ENCODE measurements around the gene TENT4B. TPM values are rescaled to one million over a fixed set of nuclear protein-coding genes. Genes with fewer than 3 reads are reported as not detected.
"Not testable (repeated sequence)": the region's sequence is repeated elsewhere in the genome, so short reads cannot be mapped to it uniquely, and the experiment has no call there.

The TENT4B gene
- total RNA-seq, 1 donor from 2014 or later: 11.3 TPM

DNA sequence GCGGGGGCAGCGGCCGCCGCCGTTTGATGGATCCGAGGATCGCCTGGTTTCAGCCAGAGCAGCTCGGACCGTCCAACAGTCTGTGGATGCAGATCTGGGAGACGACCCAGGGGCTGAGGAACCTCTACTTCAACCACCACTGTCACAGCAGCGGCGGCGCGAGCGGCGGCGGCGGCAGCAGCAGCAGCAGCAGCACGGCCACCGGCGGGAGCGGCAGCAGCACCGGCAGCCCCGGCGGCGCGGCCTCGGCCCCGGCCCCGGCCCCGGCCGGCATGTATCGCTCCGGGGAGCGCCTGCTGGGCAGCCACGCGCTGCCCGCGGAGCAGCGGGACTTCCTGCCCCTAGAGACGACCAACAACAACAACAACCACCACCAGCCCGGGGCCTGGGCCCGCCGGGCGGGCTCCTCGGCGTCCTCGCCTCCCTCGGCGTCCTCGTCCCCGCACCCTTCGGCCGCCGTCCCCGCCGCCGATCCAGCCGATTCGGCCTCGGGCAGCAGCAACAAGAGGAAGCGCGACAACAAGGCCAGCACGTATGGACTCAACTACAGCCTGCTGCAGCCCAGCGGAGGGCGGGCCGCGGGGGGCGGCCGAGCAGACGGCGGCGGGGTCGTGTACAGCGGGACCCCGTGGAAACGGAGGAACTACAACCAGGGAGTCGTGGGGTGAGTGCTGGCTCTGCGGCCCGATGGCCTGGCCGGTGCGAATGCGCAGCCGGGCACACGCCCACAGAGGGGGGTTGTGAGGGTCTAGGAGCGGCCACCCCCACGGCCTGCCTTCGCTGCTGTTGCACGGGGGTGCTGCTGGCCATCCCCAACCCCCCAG is 702 bp downstream of the TENT4B start:
- DNase-seq (ENCODE audit: low spot score): peak; percentile 90

DNA sequence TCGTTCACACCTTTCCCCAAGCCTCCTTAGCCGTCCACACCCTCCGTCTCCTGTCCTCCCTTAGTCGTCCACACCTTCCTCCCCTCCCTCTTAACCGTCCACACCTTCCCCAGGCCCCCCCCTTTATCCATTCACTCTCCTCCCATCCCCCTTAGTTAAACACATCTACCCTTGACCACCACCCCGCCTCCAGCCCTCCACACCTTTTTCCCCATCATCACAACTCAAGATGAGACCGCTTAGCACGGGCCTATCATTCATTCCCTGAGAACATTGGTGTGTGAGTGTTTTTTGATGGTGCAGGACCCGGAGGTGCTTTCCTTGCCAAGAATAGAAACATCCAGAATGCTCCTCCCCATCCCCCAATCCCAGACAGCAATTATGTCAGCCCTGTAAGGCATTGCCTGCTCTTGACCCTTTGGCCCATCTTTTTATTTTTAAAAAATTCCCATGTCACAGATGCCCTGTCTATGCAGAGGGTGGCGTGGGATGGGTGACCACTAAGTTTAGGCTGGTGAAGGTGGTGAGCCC is 1.4 kb downstream of the TENT4B start:
- DNase-seq (ENCODE audit: low spot score): peak; percentile 47

DNA sequence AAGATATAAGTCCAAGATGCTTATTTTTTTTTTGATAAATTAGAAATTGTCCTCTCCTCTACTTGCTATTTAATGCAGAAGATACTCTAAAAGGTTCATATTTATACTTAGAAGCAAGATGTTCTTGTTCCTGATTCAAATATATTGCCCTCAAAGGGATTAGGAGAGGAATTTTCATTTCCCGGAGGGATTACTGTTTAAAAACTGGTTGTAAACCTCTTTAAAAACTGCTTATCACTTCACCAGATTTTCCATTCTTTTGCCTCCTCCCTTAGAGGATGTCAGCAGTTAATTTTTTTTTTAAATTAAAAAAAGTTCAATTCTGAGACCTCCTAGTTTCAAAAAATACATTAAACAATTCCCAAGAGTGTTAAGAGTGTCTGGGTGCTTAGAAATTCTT is 2.8 kb downstream of the TENT4B start:
- no peak for DNase-seq (ENCODE audit: low spot score)

DNA sequence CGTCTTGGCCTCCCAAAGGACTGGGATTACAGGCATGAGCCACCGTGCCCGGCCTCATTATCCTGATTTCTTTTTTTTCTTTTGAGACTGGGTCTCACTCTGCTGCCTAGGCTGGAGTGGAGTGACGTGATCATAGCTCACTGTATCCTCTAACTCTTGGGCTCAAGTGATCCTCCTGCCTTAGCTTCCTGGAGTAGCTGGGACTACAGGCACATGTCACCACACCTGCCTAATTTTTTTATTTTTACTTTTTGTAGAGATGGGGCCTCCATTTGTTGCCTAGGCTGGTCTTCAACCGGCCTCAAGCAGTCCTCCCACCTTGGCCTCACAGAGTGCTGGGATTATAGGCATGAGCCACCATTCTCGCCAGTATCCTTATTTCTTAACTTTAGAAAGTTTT is 3.5 kb downstream of the TENT4B start:
- DNase-seq (ENCODE audit: low spot score): no peak

DNA sequence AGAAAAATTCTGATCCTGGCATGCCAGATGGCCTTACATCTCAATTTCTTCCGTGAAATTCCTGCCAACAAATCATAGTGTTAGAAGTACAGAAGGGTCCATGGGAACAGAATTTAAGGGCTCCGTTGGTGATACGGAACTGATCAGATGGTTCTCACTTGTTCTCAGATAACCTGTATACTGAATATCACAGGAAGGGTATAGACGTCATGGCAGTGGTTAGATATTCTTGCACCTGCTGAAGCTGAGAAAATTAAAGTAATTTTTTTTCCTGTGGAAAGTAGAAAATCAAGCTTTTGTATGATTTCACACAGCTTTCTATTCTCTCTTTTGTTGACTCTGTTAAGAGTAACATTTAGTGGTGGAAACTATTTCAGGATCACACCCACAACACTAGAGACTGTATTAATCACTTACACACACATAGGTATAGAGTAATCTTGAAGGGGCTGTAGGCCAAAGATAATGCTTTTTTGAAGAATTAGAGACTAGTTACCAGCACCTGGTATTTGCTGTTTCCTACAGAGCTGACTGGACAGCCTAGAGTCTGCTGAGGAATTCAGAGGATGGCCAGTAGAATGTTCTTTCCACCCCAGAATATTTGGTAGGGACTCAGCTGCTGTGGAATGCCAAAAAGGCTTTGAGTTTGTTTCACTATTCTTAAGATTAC is 7.5 kb downstream of the TENT4B start:
- DNase-seq (ENCODE audit: low spot score): no peak

DNA sequence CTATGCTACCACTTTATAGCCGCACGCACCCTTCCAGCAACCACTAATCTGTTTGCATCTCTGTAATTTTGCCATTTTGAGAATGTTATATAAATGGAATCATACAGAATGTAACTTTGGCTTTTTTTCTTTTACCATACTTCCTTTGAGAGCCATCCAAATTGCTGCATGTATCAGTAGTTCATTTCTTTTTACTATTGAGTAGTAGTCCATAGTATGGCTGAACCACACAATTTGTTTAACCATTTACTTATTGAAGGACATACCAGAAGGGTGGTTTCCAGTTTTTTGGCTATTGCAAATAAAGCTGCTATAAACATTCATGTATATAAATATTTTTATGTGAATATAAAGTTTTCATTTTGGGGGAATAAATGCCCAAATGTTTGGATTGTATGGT is 8.8 kb downstream of the TENT4B start:
- no peak for DNase-seq (ENCODE audit: low spot score)

DNA sequence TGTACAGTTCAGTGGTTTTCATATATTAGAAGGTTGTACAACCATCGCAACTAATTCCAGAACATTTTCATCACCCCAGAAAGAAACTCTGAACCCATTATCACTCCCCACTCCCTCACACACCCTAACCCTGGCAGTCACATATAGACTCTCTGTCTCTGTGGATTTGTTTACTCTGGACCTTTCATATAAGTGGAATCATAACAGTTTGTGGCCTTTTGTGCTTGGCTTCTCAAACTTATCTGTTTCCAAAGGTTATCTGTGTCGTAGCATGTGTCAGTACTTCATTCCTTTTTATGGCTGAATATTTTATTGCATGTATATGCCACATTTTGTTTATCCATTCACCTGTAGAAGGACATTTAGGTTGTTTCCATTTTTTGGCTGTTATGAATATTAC is 12.4 kb downstream of the TENT4B start:
- DNase-seq (ENCODE audit: low spot score): no peak

DNA sequence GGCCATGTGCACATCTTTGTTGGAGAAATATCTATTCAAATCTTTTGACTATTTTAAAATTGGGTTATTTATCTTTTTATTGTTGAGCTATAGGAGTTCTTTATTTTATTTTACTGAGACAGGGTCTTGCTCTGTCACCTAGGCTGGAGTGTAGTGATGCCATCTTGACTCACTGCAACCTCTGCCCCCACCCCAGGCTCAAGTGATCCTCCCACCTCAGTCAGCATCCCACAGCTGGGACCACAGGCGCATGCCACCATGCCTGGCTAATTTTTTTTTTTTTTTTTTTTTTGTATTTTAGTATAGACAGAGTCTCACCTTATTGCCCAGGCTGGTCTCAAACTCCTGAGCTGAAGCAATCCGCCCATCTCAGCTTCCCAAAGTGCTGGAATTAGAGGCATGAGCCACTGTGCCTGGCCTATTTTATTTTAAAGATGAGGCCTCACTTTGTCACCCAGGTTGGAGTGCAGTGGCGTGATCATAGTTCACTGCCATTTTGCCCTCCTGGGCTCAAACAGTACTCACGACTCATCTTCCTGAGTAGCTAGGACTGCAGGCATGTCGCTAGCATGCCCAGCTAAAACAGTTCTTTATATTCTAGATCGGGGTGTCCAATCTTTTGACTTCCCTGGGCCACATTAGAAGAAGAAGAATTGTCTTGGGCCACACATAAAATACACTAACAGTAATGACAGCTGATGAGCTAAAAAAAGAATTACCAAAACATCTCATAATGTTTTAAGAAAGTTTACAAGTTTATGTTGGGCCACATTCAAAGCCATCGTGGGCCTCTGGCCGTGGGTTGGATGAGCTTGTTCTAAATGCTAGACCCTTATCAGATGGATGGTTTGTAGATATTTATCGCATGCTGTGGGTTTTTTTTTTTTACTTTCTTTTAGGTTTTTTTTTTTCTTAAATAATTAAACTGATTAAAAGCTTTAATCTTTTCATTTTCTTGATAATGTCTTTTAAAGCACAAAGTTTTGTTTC is 13.7 kb downstream of the TENT4B start:
- DNase-seq (ENCODE audit: low spot score): no peak

DNA sequence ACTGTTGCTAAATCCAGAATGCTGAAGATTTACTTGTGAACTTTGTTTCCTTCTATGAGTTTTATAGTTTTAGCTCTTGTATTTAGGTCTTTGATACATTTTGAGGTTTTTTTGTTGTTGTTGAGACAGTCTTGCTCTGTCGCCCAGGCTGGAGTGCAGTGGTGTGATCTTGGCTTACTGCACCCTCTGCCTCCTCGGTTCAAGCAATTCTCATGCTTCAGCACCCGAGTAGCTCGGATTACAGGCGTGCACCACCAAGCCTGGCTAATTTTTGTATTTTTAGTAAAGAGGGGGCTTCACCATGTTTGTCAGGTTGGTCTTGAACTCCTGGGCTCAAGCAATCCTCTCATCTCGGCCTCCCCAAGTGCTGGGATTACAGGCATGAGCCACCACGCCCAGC is 14.4 kb downstream of the TENT4B start:
- no peak for DNase-seq (ENCODE audit: low spot score)

DNA sequence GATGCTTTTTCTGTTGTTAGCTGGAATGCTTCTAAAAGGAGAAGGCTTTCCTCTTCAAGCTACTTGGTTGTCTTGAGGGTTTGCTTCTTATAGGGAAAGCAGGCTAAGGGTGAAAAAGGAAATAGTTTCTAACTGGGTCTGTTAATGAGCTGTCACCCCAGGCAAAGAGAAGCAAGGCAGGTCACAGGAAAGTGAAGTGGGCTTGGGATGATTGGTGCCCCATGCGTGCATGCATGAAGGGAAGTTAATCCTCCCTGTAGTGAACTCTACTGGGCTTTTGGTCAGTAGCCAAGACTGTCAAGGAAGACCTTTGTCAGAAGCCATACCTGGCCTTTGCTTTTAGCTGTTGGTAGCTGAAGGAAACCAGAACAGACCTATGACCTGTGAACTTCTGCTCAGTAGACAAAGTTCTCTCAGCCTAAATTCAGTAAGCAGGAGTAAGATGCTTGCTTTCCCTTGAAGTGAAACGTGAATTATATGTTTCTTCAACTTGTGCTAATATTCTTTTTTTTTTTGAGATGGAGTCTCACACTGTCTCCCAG is 16.5 kb downstream of the TENT4B start:
- no peak for DNase-seq (ENCODE audit: low spot score)

DNA sequence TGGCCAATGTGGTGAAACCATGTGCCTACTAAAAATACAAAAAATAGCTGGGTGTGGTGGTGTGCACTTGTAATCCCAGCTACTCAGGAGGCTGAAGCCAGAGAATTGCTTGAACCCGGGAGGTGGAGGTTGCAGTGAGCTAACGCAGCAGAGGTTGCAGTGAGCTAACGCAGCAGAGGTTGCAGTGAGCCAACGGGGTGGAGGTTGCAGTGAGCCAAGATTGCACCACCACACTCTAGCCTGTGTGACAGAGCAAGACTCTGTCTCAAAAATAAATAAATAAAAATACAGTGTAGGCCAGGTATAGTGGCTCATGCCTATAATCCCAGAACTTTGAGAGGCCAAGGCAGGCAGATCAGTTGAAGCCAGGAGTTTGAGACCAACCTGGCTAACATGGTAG is 18.7 kb downstream of the TENT4B start:
- DNase-seq (ENCODE audit: low spot score): not testable (repeated sequence)

DNA sequence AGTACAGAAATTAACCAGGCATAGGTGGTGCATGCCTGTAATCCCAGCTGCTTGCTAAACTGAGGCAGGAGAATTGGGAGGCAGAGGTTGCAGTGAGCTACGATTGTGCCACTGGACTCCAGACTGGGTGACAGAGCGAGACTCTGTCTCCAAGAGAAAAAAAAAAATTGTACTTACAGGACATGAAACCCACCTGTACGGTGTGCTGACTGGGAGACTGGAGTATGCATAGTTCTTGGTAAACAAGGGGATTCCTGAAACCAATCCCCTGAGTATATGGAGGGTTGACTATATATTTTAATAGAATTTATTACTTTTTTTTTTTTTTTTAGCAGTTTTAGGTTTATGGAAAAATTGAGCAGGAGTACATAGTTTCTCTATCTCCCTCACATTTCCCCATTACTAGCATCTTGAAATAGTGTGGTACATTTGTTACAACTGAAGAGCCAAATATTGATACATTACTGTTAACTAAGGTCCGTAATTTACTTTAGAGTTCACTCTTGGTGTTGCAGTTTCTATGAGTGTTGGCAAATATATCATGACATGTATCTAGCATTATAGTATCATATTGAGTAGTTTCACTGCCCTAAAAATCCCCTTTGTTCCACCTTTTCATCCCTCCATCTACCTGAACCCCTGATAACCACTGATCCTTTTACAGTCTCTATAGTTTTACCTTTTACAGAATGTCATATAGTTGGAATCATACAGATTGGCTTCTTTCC is 19.3 kb downstream of the TENT4B start:
- no peak for DNase-seq (ENCODE audit: low spot score)

DNA sequence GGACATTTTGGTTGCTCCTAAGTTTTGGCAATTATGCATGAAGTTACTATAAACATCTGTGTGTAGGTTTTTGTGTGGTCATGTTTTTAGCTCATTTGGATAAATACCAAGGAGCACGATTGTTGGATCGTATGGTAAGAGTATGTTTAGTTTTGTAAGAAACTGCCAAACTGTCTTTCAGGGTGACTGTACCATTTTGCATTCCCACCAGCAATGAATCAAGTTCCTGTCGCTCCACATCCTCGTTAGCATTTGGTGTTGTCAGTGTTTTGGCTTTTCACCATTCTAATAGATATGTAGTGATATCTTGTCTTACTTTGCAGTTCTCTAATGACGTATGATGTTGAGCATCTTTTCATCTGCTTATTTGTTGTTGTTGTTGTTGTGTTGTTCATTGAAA is 20.2 kb downstream of the TENT4B start:
- no peak for DNase-seq (ENCODE audit: low spot score)

DNA sequence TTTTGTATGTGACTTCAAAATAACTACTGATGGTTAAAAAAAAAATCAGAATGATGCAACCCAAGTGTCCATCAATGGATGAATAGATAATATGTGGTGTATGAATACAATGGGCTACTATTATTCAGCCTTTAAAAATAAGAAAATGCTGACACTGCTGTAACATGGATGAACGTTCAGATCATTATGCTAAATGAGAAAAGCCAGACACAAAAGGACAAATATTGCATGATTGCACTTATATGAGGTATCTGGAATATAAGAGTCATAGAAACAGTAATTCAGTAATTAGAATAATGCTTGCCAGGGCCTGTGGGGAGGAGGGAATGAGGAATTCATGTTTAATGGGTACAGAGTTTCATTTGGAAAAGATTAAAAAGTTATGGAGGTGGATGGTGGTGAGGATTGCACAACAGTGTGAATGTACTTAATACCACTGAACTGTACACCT is 25.4 kb downstream of the TENT4B start:
- DNase-seq (ENCODE audit: low spot score): no peak

DNA sequence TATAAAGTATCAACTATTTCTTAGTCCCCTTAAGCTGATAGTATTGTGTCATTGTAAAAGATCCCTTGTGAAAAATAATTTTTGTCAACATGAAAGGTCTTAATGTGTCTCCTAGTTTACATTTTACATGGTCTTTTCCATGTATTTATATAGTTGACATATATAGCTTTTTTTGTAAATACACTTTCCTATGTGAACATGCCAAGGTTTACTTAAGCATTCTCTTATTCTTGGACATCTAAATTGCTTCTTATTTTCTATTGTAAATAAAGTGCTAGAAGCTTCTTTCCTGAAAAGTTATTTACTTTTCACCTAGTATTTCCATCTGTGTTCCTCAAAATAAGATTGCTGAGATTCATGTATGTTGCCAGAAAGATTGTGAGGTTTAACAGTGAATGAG is 29.3 kb downstream of the TENT4B start:
- DNase-seq (ENCODE audit: low spot score): no peak

DNA sequence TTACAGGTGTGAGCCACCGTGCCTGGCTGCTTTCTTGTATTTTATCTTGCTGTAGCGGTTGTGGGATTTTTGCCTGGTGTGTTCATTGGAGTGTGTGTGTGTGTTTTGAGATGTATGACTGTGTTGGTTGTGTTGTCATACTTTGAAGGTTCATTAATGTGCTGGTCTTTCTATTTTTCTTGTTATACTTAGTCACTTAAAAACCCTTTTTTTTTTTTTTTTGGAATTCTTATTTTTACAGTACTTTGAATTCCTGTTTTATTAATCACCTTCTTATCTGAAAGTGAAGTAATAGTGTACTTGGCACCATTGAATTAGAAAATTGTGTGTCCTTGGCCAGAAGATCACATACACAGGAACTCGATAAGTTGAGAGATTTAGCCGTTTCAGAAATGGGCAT is 30.2 kb downstream of the TENT4B start:
- DNase-seq (ENCODE audit: low spot score): no peak

DNA sequence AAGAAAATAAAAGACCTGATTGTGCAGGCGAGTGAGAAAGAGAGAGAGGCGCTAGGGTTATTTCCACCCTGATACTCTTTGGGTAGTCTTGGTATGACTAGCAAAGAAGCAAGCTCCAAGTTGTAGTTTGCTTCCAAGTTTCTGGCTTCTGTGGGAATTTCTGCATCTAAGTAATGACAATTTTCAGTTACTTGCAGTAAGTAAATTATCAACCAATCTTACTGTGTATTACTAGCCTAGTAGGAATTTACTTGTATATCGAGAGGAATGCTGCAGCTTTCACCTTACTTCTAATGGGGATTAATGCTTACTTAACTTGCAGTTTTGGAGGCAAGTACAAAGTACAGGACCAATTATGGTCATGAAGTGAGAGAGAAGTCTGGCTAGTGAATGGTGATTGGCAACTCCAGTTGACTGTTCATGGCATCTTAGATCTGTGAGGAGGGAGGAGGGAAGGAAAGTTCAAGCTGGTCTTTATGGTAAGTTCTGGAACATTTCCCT is 31.9 kb downstream of the TENT4B start:
- no peak for DNase-seq (ENCODE audit: low spot score)

DNA sequence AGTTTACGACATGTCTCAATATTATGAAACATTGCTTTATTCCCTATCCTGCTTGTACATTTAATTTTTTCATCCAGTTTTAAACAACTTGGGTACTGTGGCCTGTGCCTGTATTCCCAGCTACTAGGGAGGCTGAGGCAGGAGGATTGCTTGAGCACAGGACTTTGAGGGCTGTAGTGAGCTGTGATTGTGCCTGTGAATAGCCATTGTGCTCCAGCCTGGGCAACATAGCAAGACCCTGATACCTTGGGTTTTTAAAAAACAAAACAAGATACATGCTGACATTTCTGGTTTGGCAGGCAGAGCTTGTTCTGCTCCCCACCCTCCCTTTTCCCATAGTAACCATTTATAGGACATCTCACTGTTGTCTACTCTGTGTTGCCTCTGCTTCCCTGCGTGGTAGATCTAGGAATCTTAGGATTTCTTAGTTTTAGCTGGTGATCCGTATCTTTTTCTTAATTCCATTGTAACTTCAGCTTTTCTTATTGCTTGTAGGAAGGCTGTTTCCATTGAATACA is 35.6 kb downstream of the TENT4B start:
- DNase-seq (ENCODE audit: low spot score): no peak

DNA sequence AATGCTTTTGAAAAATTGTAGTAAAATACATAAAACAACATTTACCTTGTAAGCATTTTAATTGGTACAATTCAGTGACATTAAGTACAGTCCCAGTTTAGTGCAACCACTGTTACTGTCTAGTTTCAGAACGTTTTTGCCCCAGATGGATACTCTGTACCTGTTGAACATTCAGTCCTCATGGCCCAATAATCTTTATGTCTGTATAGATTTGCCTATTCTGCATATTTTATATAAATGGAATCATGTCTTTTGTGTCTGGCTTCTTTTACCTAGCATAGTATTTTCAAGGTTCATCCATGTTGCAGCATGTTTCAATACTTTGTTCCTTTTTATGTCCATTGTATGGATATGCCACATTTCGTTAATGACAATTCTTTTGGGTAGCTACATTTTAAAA is 37.2 kb downstream of the TENT4B start:
- DNase-seq (ENCODE audit: low spot score): no peak
